K562 (cell line): ENCODE data around the gene RPL21. TPM values are rescaled to one million over a fixed set of nuclear protein-coding genes. Genes with fewer than 3 reads are reported as not detected.

Source experiments
- ATAC-seq: fragments of 200-7000 bp; cut with Tn5 transposase; 3 replicates; pipeline ENCODE4 v1.9.1; 2020; ENCODE audit warnings: moderate library complexity
- BruUV-seq: library from RNA; stranded (reverse); fragments of 400-500 nt; replicated peaks from 2 replicates; lab custom pipeline; 2021; lab: Mats Ljungman, UMichigan
- CTCF ChIA-PET: fragments of 300-600 bp; formaldehyde crosslinking; extraction: SDS; loops from one replicate; lab custom pipeline; 2021; ENCODE audit warnings: low intra/inter-chr PET ratio; lab: Yijun Ruan, JAX
- POLR2A ChIA-PET: fragments of 300-600, 350-650 bp; sonication (Branson Sonifier 250); formaldehyde crosslinking; extraction: SDS; loops from one replicate; lab custom pipeline; 2021; ENCODE audit warnings: antibody characterized with exemption, inconsistent platforms; lab: Yijun Ruan, JAX
- DNase-seq, 4 experiments: peaks; one replicate each; pipeline versions ENCODE4 v3.0.0 to v3.0.0-alpha.2; 2011 to 2018; ENCODE audit warnings: low spot score in 3 of 4, mixed read lengths in 3 of 4; ENCODE audit errors: extremely low read depth in 1 of 4
- FAIRE-seq: peaks from 2 replicates; lab custom pipeline; 2011; peaks lifted over from hg19 to GRCh38; lab: Jason Lieb, UNC
- H2AFZ ChIP-seq: 2 replicates; pipeline ENCODE4 v1.6.0; 2011; ENCODE audit warnings: low read depth, low read length, control low read depth, inconsistent platforms
- H3K27ac ChIP-seq: fragments of 200-600 bp; 3 replicates; pipeline ENCODE4 v1.8.0; 2011; ENCODE audit warnings: low read depth, mild to moderate bottlenecking, control low read depth, inconsistent platforms, low read length, moderate library complexity, mixed read lengths; ENCODE audit errors: extremely low read depth
- H3K27me3 ChIP-seq, 2 experiments: fragments of 300-600 bp in 1 of 2; 2 replicates in 1 of 2; 3 replicates in 1 of 2; pipeline versions ENCODE4 v1.6.0 to v1.8.0; 2011; ENCODE audit warnings: inconsistent platforms in 2 of 2, low read length in 2 of 2, mild to moderate bottlenecking in 1 of 2, mixed read lengths in 1 of 2, moderate library complexity in 1 of 2; ENCODE audit not compliant: control insufficient read depth in 2 of 2, insufficient read depth in 2 of 2
- H3K36me3 ChIP-seq: fragments of 300-600 bp; 3 replicates; pipeline ENCODE4 v1.8.0; 2011; ENCODE audit warnings: mild to moderate bottlenecking, low read length, inconsistent platforms; ENCODE audit not compliant: control insufficient read depth, insufficient read depth
- H3K4me1 ChIP-seq, 2 experiments: fragments of 200-600 bp in 1 of 2; replicated peaks in 1 of 2; 2 replicates in 1 of 2; 3 replicates in 1 of 2; pipeline versions ENCODE4 v1.5.1 to v1.8.0; 2011; ENCODE audit warnings: inconsistent platforms in 2 of 2, low read length in 2 of 2, mild to moderate bottlenecking in 1 of 2, mixed read lengths in 1 of 2, moderate library complexity in 1 of 2; ENCODE audit not compliant: control insufficient read depth in 2 of 2, insufficient read depth in 2 of 2
- H3K4me2 ChIP-seq: 2 replicates; pipeline ENCODE4 v1.6.1; 2011; ENCODE audit warnings: low read length, control low read depth, inconsistent platforms, mixed read lengths; ENCODE audit not compliant: insufficient read depth
- H3K4me3 ChIP-seq: fragments of 200-600 bp; sonication (generic), shearing (Covaris generic); 2 replicates; pipeline ENCODE4 v1.5.1; 2016; ENCODE audit warnings: control low read depth, inconsistent platforms
- H3K79me2 ChIP-seq: fragments of 200-600 bp; 3 replicates; pipeline ENCODE4 v1.8.0; 2011; ENCODE audit warnings: low read length, inconsistent platforms; ENCODE audit not compliant: control insufficient read depth, insufficient read depth
- H3K9ac ChIP-seq, 2 experiments: 2 replicates each; pipeline versions ENCODE4 v1.6.0 to v1.6.1; 2011; ENCODE audit warnings: low read depth in 2 of 2, low read length in 2 of 2, control low read depth in 1 of 2, inconsistent platforms in 1 of 2, mild to moderate bottlenecking in 1 of 2, mixed read lengths in 1 of 2; ENCODE audit not compliant: insufficient read depth in 1 of 2
- H3K9me1 ChIP-seq: one replicate; pipeline ENCODE4 v1.6.0; 2011; ENCODE audit warnings: inconsistent platforms, mild to moderate bottlenecking, low read length, moderate library complexity; ENCODE audit not compliant: control insufficient read depth, insufficient read depth
- H3K9me3 ChIP-seq: replicated peaks from 2 replicates; pipeline ENCODE4 v1.5.1; 2011; ENCODE audit warnings: low read depth, low read length, inconsistent platforms; ENCODE audit not compliant: control insufficient read depth, insufficient read depth
- H4K20me1 ChIP-seq: replicated peaks from 2 replicates; pipeline ENCODE4 v1.6.1; 2011; ENCODE audit warnings: low read length, inconsistent platforms, mixed read lengths; ENCODE audit not compliant: control insufficient read depth, insufficient read depth
- CBFA2T2 ChIP-seq: fragments of 450-650 bp; conservative IDR thresholded peaks from 2 replicates; pipeline ENCODE4 v1.6.1; 2017; ENCODE audit warnings: mild to moderate bottlenecking
- HDGF ChIP-seq: fragments of 450-650 bp; IDR thresholded peaks from 2 replicates; pipeline ENCODE4 v1.6.1; 2016
- HSF4 ChIP-seq: fragments of 250-450 bp; sonication (Bioruptor Pico); IDR thresholded peaks from 2 replicates; pipeline ENCODE4 v2.1.2; 2022; ENCODE audit warnings: mild to moderate bottlenecking, moderate library complexity, borderline replicate concordance
- JUND ChIP-seq, 2 experiments: IDR thresholded peaks; 2 replicates in 1 of 2; 3 replicates in 1 of 2; pipeline ENCODE4 v1.6.1; 2011; ENCODE audit warnings: borderline replicate concordance in 2 of 2, low read depth in 2 of 2, low read length in 2 of 2, improper control_type of control experiment in 1 of 2, missing biosample characterization in 1 of 2, missing genetic modification characterization in 1 of 2, missing genetic modification reagents in 1 of 2
- NR3C1 ChIP-seq: sonication (generic); formaldehyde crosslinking; IDR thresholded peaks from 2 replicates; pipeline ENCODE4 v1.8.1; 2022; ENCODE audit warnings: missing genetic modification reagents
- PCBP2 ChIP-seq: fragments of 200-400 bp; formaldehyde crosslinking; IDR thresholded peaks from 2 replicates; pipeline ENCODE4 v1.6.1; 2018; ENCODE audit warnings: low read length, low read depth, mild to moderate bottlenecking, moderate library complexity; ENCODE audit not compliant: poor library complexity, severe bottlenecking
- SFPQ ChIP-seq: fragments of 200-400 bp; formaldehyde crosslinking; IDR thresholded peaks from 2 replicates; pipeline ENCODE4 v1.6.1; 2017; ENCODE audit warnings: mild to moderate bottlenecking, low read depth, low read length, moderate library complexity
- WGBS: fragments of 100-300 bp; shearing (Covaris generic); methylation state at CpG from one replicate; pipeline ENCODE4 v1.1.6; 2016; ENCODE audit warnings: low coverage, mixed read lengths; ENCODE audit not compliant: insufficient coverage; ENCODE audit errors: missing lambda C conversion rate; 5-methylcytosine and 5-hydroxymethylcytosine counted together
- in situ Hi-C: fragments of 300-500 bp; cut with MboI; formaldehyde crosslinking; loops from 4 replicates; pipeline ENCODE4 v1.15.0; 2018; ENCODE audit warnings: inconsistent platforms, mixed read lengths
- intact Hi-C: fragments of 100-400 bp; cut with micrococcal nuclease; formaldehyde crosslinking; loops from 2 replicates; pipeline ENCODE4 v1.14.2; 2022
- polyA plus RNA-seq, 8 experiments: library from polyadenylated mRNA; depleted of rRNA in 4 of 8; stranded (reverse) in 5 of 8; unstranded in 3 of 8; fragments of >200 nt; fragmentation: Nextera tagmentation in 2 of 8; fragmentation: Illumina TruSeq in 1 of 8; extraction: Ambion mirVana in 2 of 8; extraction: Trizol in 1 of 8; gene quantifications; 2 replicates each; pipeline versions ENCODE4 v1.2.1 to v1.2.3, GENCODE V29; 2011 to 2014; ENCODE audit warnings: inconsistent platforms in 1 of 8, missing spikeins in 1 of 8
- total RNA-seq, 7 experiments: library from RNA; depleted of rRNA in 6 of 7; stranded (reverse); fragments of >200 nt in 6 of 7; fragmentation: Illumina TruSeq in 2 of 7; extraction: Trizol in 2 of 7; gene quantifications; 2 replicates each; pipeline versions ENCODE4 v1.2.1 to v1.2.3, GENCODE V29; 2011 to 2021; ENCODE audit warnings: low replicate concordance in 1 of 7

RPL21 gene
- total and polyA plus RNA-seq, 9 of the 15 experiments (the other 6 are each of a cell fraction or from before 2014, with no cell fraction given) = 622 to 4,203 (median 1,676) TPM

GRCh38 chr13:27273658-27274425 is 22.5 kb downstream of the RPL21 start:
- POLR2A ChIA-PET = interaction anchor here (0.6 to 1.9 kb wide), 2 partner anchors 11 to 289 kb away, joined by 3 to 7 read pairs; no protein-coding TSS in a partner anchor
- Histone ChIP-seq H3K9me3 (no peaks in the 10 kb centered on the region), H3K4me1 (peaks cover 3 to 17% of the 10 kb centered on the region in 2 experiments; a peak in 3 of 5 replicates), H3K9me1 (no peaks in the 10 kb centered on the region), H4K20me1 (no peaks in the 10 kb centered on the region), H3K4me2 (no peak overlapping the region), H3K27ac (no peak overlapping the region), H2AFZ (no peak overlapping the region), H3K79me2 (no peaks in the 10 kb centered on the region)
- DNase-seq (no peak), FAIRE-seq (no peak), ATAC-seq (no peak)
- 11% methylated on average over 4 of the region's 4 CpGs for WGBS
- in situ Hi-C loops = no loop called here
- TF ChIP-seq NR3C1 (CRISPR knock-in tag) (no peak), PCBP2 (no peak), HDGF (no peak), HSF4 (CRISPR knock-in tag) (no peak), SFPQ (no peak), JUND (IDR thresholded peaks at IDR 0.05; ENCODE audit: borderline replicate concordance, low read depth, low read length) (no peak), JUND (tag; IDR thresholded peaks at IDR 0.05; ENCODE audit: borderline replicate concordance, low read depth, low read length) (no peak), CBFA2T2 (no peak)
- TF ChIP-seq, all 486 proteins: peak for 0
- Histone ChIP-seq H3K9ac (no peak overlapping the region), H3K27me3 (peaks cover 3 to 9% of the 10 kb centered on the region in 2 experiments; a peak in 1 of 5 replicates), H3K4me3 (no peak overlapping the region), H3K36me3 (no peaks in the 10 kb centered on the region)
- intact Hi-C loops = no loop called here
- CTCF ChIA-PET = no interaction called here
- no TSS peak for BruUV-seq
